SH-SY5Y (cell line): Measurements from ENCODE around the gene XAB2.

Experiments used
- GATA2 ChIP-seq: IDR thresholded peaks from 2 replicates; pipeline ENCODE4 v1.6.1; 2011; ENCODE audit warnings: mild to moderate bottlenecking, low read depth, low read length
- GATA3 ChIP-seq: IDR thresholded peaks from 2 replicates; pipeline ENCODE4 v1.6.1; 2011; ENCODE audit warnings: low read depth, mild to moderate bottlenecking, low read length, moderate library complexity

GRCh38 chr19:7579182-7579581, 50.2 kb downstream of the XAB2 start:
- no peak for TF ChIP-seq GATA3
- no peak for TF ChIP-seq GATA2
